WTC11 (cell line): Measurements from ENCODE around the gene GRIN2A. TPM values are rescaled to one million over a fixed set of nuclear protein-coding genes. Genes with fewer than 3 reads are reported as not detected.

ENCODE experiments used
- ATAC-seq: fragments of 200-7000 bp; cut with Tn5 transposase; 2 replicates; pipeline ENCODE4 v1.10.0; 2021; ENCODE audit warnings: mild to moderate bottlenecking, moderate library complexity
- CTCF ChIA-PET: fragments of 300-600 bp; sonication (Branson Sonifier 250); formaldehyde crosslinking; loops from one replicate; lab custom pipeline; 2021; ENCODE audit warnings: antibody characterized with exemption; lab: Charles Lee
- POLR2A ChIA-PET: fragments of 350-600 bp; sonication (Branson Sonifier 250); formaldehyde crosslinking; loops from one replicate; lab custom pipeline; 2021; ENCODE audit warnings: antibody characterized with exemption; lab: Charles Lee
- DNase-seq: peaks from one replicate; pipeline ENCODE4 v3.0.0; 2021; ENCODE audit warnings: low spot score
- H3K27ac Mint-ChIP-seq: 2 replicates; pipeline ENCODE4 v1.8.0; 2021; ENCODE audit warnings: mixed read lengths
- H3K27me3 Mint-ChIP-seq: 2 replicates; pipeline ENCODE4 v1.8.0; 2021; ENCODE audit warnings: low read depth, mild to moderate bottlenecking, moderate library complexity, mixed read lengths
- H3K36me3 Mint-ChIP-seq: 2 replicates; pipeline ENCODE4 v1.8.0; 2021; ENCODE audit warnings: mixed read lengths
- H3K4me1 Mint-ChIP-seq: 2 replicates; pipeline ENCODE4 v1.8.0; 2022; ENCODE audit warnings: mixed read lengths
- H3K4me3 Mint-ChIP-seq: 2 replicates; pipeline ENCODE4 v1.8.0; 2021; ENCODE audit warnings: mild to moderate bottlenecking, moderate library complexity, mixed read lengths
- H3K9me3 Mint-ChIP-seq: 2 replicates; pipeline ENCODE4 v1.8.0; 2021; ENCODE audit warnings: mixed read lengths
- AFF4 ChIP-seq: sonication (generic); formaldehyde crosslinking; IDR thresholded peaks from 2 replicates; pipeline ENCODE4 v1.8.1; 2023; ENCODE audit warnings: mild to moderate bottlenecking, missing genetic modification reagents, borderline replicate concordance
- CREB1 ChIP-seq: sonication (generic); formaldehyde crosslinking; IDR thresholded peaks from 2 replicates; pipeline ENCODE4 v1.8.0; 2023; ENCODE audit warnings: mild to moderate bottlenecking, missing genetic modification reagents
- CREM ChIP-seq: sonication (generic); formaldehyde crosslinking; IDR thresholded peaks from 2 replicates; pipeline ENCODE4 v1.8.1; 2022; ENCODE audit warnings: mild to moderate bottlenecking, missing genetic modification reagents, moderate library complexity
- CTCF ChIP-seq: fragments of 200-600 bp; IDR thresholded peaks from 2 replicates; pipeline ENCODE4 v1.8.0; 2022; ENCODE audit warnings: antibody characterized with exemption
- EMX1 ChIP-seq: fragments of 250-450 bp; sonication (Bioruptor Pico); IDR thresholded peaks from 2 replicates; pipeline ENCODE4 v1.8.0; 2021; ENCODE audit warnings: mild to moderate bottlenecking
- ERG ChIP-seq: fragments of 250-450 bp; sonication (Bioruptor Pico); IDR thresholded peaks from 2 replicates; pipeline ENCODE4 v1.8.0; 2021; ENCODE audit warnings: mild to moderate bottlenecking
- ESRRA ChIP-seq: sonication (generic); formaldehyde crosslinking; IDR thresholded peaks from 2 replicates; pipeline ENCODE4 v1.8.1; 2022; ENCODE audit warnings: mild to moderate bottlenecking, missing genetic modification reagents, borderline replicate concordance
- FOXP1 ChIP-seq: sonication (generic); formaldehyde crosslinking; IDR thresholded peaks from 2 replicates; pipeline ENCODE4 v1.8.0; 2022; ENCODE audit warnings: missing genetic modification reagents, mild to moderate bottlenecking, moderate library complexity, borderline replicate concordance
- HMGA2 ChIP-seq: fragments of 250-450 bp; sonication (Bioruptor Pico); IDR thresholded peaks from 2 replicates; pipeline ENCODE4 v1.4.0; 2021; ENCODE audit warnings: mild to moderate bottlenecking, moderate library complexity
- IRF1 ChIP-seq: sonication (generic); formaldehyde crosslinking; IDR thresholded peaks from 2 replicates; pipeline ENCODE4 v1.8.0; 2023; ENCODE audit warnings: missing genetic modification reagents
- MAX ChIP-seq: sonication (generic); formaldehyde crosslinking; IDR thresholded peaks from 2 replicates; pipeline ENCODE4 v1.8.0; 2022; ENCODE audit warnings: mild to moderate bottlenecking, missing genetic modification reagents
- NR2C2 ChIP-seq: sonication (generic); formaldehyde crosslinking; IDR thresholded peaks from 2 replicates; pipeline ENCODE4 v1.8.0; 2022; ENCODE audit warnings: mild to moderate bottlenecking, missing genetic modification reagents
- NR3C1 ChIP-seq: sonication (generic); formaldehyde crosslinking; conservative IDR thresholded peaks from 2 replicates; pipeline ENCODE4 v1.8.1; 2023; ENCODE audit warnings: low read depth, mild to moderate bottlenecking, missing genetic modification reagents
- SMAD4 ChIP-seq: sonication (generic); formaldehyde crosslinking; IDR thresholded peaks from 2 replicates; pipeline ENCODE4 v1.8.0; 2022; ENCODE audit warnings: mild to moderate bottlenecking, missing genetic modification reagents
- SP1 ChIP-seq: sonication (generic); formaldehyde crosslinking; conservative IDR thresholded peaks from 2 replicates; pipeline ENCODE4 v1.8.1; 2022; ENCODE audit warnings: missing genetic modification reagents
- USF2 ChIP-seq: sonication (generic); formaldehyde crosslinking; IDR thresholded peaks from 2 replicates; pipeline ENCODE4 v1.8.1; 2023; ENCODE audit warnings: mild to moderate bottlenecking, missing genetic modification reagents, moderate library complexity
- ZNF121 ChIP-seq: sonication (generic); formaldehyde crosslinking; IDR thresholded peaks from 2 replicates; pipeline ENCODE4 v1.8.0; 2023; ENCODE audit warnings: missing genetic modification reagents
- ZNF281 ChIP-seq: sonication (generic); formaldehyde crosslinking; IDR thresholded peaks from 2 replicates; pipeline ENCODE4 v1.8.0; 2023; ENCODE audit warnings: mild to moderate bottlenecking, missing genetic modification reagents
- ZNF317 ChIP-seq: sonication (generic); formaldehyde crosslinking; IDR thresholded peaks from 2 replicates; pipeline ENCODE4 v1.8.1; 2023; ENCODE audit warnings: low read depth, mild to moderate bottlenecking, moderate library complexity, missing genetic modification reagents, borderline replicate concordance
- ZNF423 ChIP-seq: fragments of 250-450 bp; sonication (Bioruptor Pico); IDR thresholded peaks from 2 replicates; pipeline ENCODE4 v2.1.2; 2022; ENCODE audit warnings: mild to moderate bottlenecking, moderate library complexity
- total RNA-seq: library from RNA; stranded (reverse); gene quantifications from 3 replicates; pipeline ENCODE4 v1.2.3, GENCODE V29; 2021

Gene GRIN2A
- total RNA-seq, 1 experiment from 2014 or later, result 3.5 TPM

- no peak for TF ChIP-seq MAX
- no peak for TF ChIP-seq HMGA2 (CRISPR knock-in tag)
- TF ChIP-seq ZNF317, result no peak
- no peak for TF ChIP-seq NR2C2 (CRISPR knock-in tag)
- TF ChIP-seq ZNF121 (CRISPR knock-in tag), result no peak
- TF ChIP-seq CREM (CRISPR knock-in tag), result no peak
- TF ChIP-seq ERG (CRISPR knock-in tag), result no peak
- TF ChIP-seq ZNF423, result no peak
- TF ChIP-seq, all 79 proteins: peak for 0
- ATAC-seq, result no peak
- no peak overlapping the region for H3K27ac Mint-ChIP-seq
- peaks cover 2% of the 10 kb centered on the region; the same call in 1 of the 2 replicates for H3K36me3 Mint-ChIP-seq
- peaks cover 20% of the 10 kb centered on the region for H3K4me1 Mint-ChIP-seq
- POLR2A ChIA-PET, result no interaction called here
- no peak for DNase-seq
- H3K4me3 Mint-ChIP-seq, result no peak overlapping the region
- H3K9me3 Mint-ChIP-seq, result peaks cover 24% of the 10 kb centered on the region
- CTCF ChIA-PET, result interaction anchor here (1.5 to 2.9 kb wide), 2 partner anchors 102 to 432 kb away, joined by 3 to 6 read pairs; partner anchors contain the start of gene GRIN2A
- H3K27me3 Mint-ChIP-seq, result peaks cover 14% of the 10 kb centered on the region
Observed at GRCh38 chr16:10080051-10080772, 102.0 kb downstream of the GRIN2A start.

- peaks cover 14% of the 10 kb centered on the region for H3K27me3 Mint-ChIP-seq
- H3K36me3 Mint-ChIP-seq, result peaks cover 2% of the 10 kb centered on the region; the same call in 1 of the 2 replicates
- POLR2A ChIA-PET, result no interaction called here
- H3K27ac Mint-ChIP-seq, result no peak overlapping the region
- TF ChIP-seq ZNF423 (peak; percentile 27; the same call in 1 of the 2 replicates), SP1 (CRISPR knock-in tag) (no peak)
- no peak overlapping the region for H3K4me3 Mint-ChIP-seq
- ATAC-seq (peak; percentile 92), DNase-seq (peak; percentile 63)
- CTCF ChIA-PET, result interaction anchor here (0.8 to 2.9 kb wide), 7 partner anchors 9 to 823 kb away, joined by 3 to 6 read pairs (median 4); no protein-coding TSS in a partner anchor
- H3K4me1 Mint-ChIP-seq, result peaks cover 17% of the 10 kb centered on the region
- H3K9me3 Mint-ChIP-seq, result peaks cover 21% of the 10 kb centered on the region
Observed at GRCh38 chr16:10078541-10078949, 103.7 kb downstream of the GRIN2A start.

- DNase-seq, result no peak
- H3K9me3 Mint-ChIP-seq, result peaks cover 21% of the 10 kb centered on the region
- TF ChIP-seq CREB1 (CRISPR knock-in tag) (no peak), NR3C1 (CRISPR knock-in tag) (no peak), SMAD4 (CRISPR knock-in tag) (no peak), ZNF281 (CRISPR knock-in tag) (no peak), EMX1 (CRISPR knock-in tag) (no peak), FOXP1 (no peak), USF2 (CRISPR knock-in tag) (no peak), IRF1 (CRISPR knock-in tag) (no peak), ESRRA (no peak), AFF4 (no peak), CTCF (no peak)
- no peak for ATAC-seq
- peaks cover 17% of the 10 kb centered on the region for H3K4me1 Mint-ChIP-seq
- ChIA-PET CTCF (interaction anchor here (1.0 to 2.9 kb wide), 5 partner anchors 44 to 822 kb away, joined by 3 to 6 read pairs (median 4); no protein-coding TSS in a partner anchor), POLR2A (no interaction called here)
- H3K27ac Mint-ChIP-seq, result no peak overlapping the region
- H3K27me3 Mint-ChIP-seq, result peaks cover 14% of the 10 kb centered on the region
- H3K36me3 Mint-ChIP-seq, result peaks cover 2% of the 10 kb centered on the region; the same call in 1 of the 2 replicates
- no peak overlapping the region for H3K4me3 Mint-ChIP-seq
Observed at GRCh38 chr16:10077861-10078260, 104.4 kb downstream of the GRIN2A start.
